ENCODE data around the gene CDCA5. TPM values are rescaled to one million over a fixed set of nuclear protein-coding genes. Genes with fewer than 3 reads are reported as not detected.
A peak's percentile ranks its signal among the peaks of the same experiment; 100 is the strongest.

Gene CDCA5
- total and polyA plus RNA-seq, 12 donors = 0.35 to 10.0 (median 1.4) TPM

GRCh38 chr11:65035579-65035978, 48.3 kb downstream of the CDCA5 start:
- Histone ChIP-seq H3K27me3 (no peaks in the 10 kb centered on the region), H3K4me3 (no peak overlapping the region), H3K36me3 (replicated peaks in 1 of 2) (peaks cover 0 to 59% of the 10 kb centered on the region in 2 donors), H3K27ac (peak overlapping the region in 1 of 5 donors; percentile 0), H3K4me1 (replicated peaks in 1 of 2) (peaks cover 0 to 5% of the 10 kb centered on the region in 2 donors), H3K9me3 (replicated peaks in 1 of 3) (no peaks in the 10 kb centered on the region)
- WGBS, 4 donors = 45 to 71% (median 61%) methylated on average over 6 to 11 of the region's 11 CpGs
- peak in 6 of 7 donors; percentile 28 to 69 (median 50) for DNase-seq
- intact Hi-C loops (cut with DNase I) = no loop called here
- TF ChIP-seq CTCF (IDR thresholded peaks at IDR 0.05) (no peak), POLR2A (IDR thresholded peaks at IDR 0.05) (no peak)

GRCh38 chr11:65034423-65034822, 49.4 kb downstream of the CDCA5 start:
- Histone ChIP-seq H3K4me3 (no peak overlapping the region), H3K27me3 (no peaks in the 10 kb centered on the region), H3K27ac (no peak overlapping the region), H3K4me1 (replicated peaks in 1 of 2) (no peaks in the 10 kb centered on the region), H3K36me3 (replicated peaks in 1 of 2) (peaks cover 0 to 59% of the 10 kb centered on the region in 2 donors), H3K9me3 (replicated peaks in 1 of 3) (no peaks in the 10 kb centered on the region)
- WGBS, 4 donors = 66 to 79% (median 74%) methylated on average over 2 of the region's 2 CpGs
- no peak for DNase-seq
- TF ChIP-seq CTCF (IDR thresholded peaks at IDR 0.05) (no peak), POLR2A (IDR thresholded peaks at IDR 0.05) (no peak)
- intact Hi-C loops (cut with DNase I) = no loop called here

GRCh38 chr11:65032216-65032615, 51.6 kb downstream of the CDCA5 start:
- no peak for DNase-seq
- Histone ChIP-seq H3K27ac (no peak overlapping the region), H3K4me3 (no peak overlapping the region), H3K4me1 (replicated peaks in 1 of 2) (peaks cover 6 to 13% of the 10 kb centered on the region in 2 donors), H3K36me3 (replicated peaks in 1 of 2) (peaks cover 0 to 46% of the 10 kb centered on the region in 2 donors), H3K27me3 (no peaks in the 10 kb centered on the region), H3K9me3 (replicated peaks in 1 of 3) (no peaks in the 10 kb centered on the region)
- WGBS, 4 donors = 81 to 90% (median 86%) methylated on average over 8 to 13 of the region's 13 CpGs; no CpG with 5 or more reads in 1 of the 4 donors
- TF ChIP-seq POLR2A (IDR thresholded peaks at IDR 0.05) (no peak), CTCF (IDR thresholded peaks at IDR 0.05) (no peak)
- intact Hi-C loops (cut with DNase I) = no loop called here

Small RNA genes within 50 kb of the gene (microRNA-seq; reads per million reads assigned to microRNA genes)
- 0.45 to 1.5 (median 0.85) reads per million in 3 donors for gene MIR6751

Small RNA genes within 50 kb of the gene (small RNA-seq; reads per million reads assigned to genes)
- 0 reads per million in 2 donors for gene SNX15

Other genes with a start within 250 kb of the CDCA5 start
- 10 to 100 TPM in 2 of 9 donors, 1 to 10 TPM in 7; 3.1 to 12.9 (median 9.1) TPM for gene CDC42BPG, start 239.4 kb downstream of the CDCA5 start, total RNA-seq
- gene CDC42BPG, start 239.4 kb downstream of the CDCA5 start, polyA plus RNA-seq = 1 to 10 TPM; 3.3 to 7.4 (median 4.9) TPM
- gene EHD1, start 205.4 kb downstream of the CDCA5 start, total RNA-seq = 100 to 1,000 TPM in 1 of 9 donors, 10 to 100 TPM in 8; 38.5 to 107 (median 55.8) TPM
- gene EHD1, start 205.4 kb downstream of the CDCA5 start, polyA plus RNA-seq = 10 to 100 TPM; 14.3 to 50.4 (median 20.0) TPM
- 10 to 100 TPM in 8 of 9 donors, 1 to 10 TPM in 1; 7.6 to 43.5 (median 33.8) TPM for gene ATG2A, start 166.8 kb downstream of the CDCA5 start, total RNA-seq
- gene ATG2A, start 166.8 kb downstream of the CDCA5 start, polyA plus RNA-seq = 10 to 100 TPM in 2 of 3 donors, 1 to 10 TPM in 1; 3.6 to 43.3 (median 32.4) TPM
- gene PPP2R5B, start 159.4 kb downstream of the CDCA5 start, total RNA-seq = 10 to 100 TPM in 8 of 9 donors, 1 to 10 TPM in 1; 7.8 to 26.6 (median 20.4) TPM
- gene PPP2R5B, start 159.4 kb downstream of the CDCA5 start, polyA plus RNA-seq = 10 to 100 TPM; 10.7 to 51.3 (median 25.6) TPM
- gene GPHA2, start 148.1 kb downstream of the CDCA5 start, total RNA-seq = not detected
- gene GPHA2, start 148.1 kb downstream of the CDCA5 start, polyA plus RNA-seq = under 1 TPM in 1 of 3 donors, not detected in 2; 0.67 TPM
- not detected for gene MAJIN, start 111.9 kb downstream of the CDCA5 start, total RNA-seq
- under 1 TPM in 2 of 3 donors, not detected in 1; 0.24 to 0.29 TPM for gene MAJIN, start 111.9 kb downstream of the CDCA5 start, polyA plus RNA-seq
- gene BATF2, start 87.1 kb downstream of the CDCA5 start, total RNA-seq = 10 to 100 TPM in 2 of 9 donors, 1 to 10 TPM in 6, under 1 TPM in 1; 0.67 to 34.5 (median 6.4) TPM
- 1 to 10 TPM; 3.3 to 8.5 (median 3.7) TPM for gene BATF2, start 87.1 kb downstream of the CDCA5 start, polyA plus RNA-seq
- gene ARL2, start 69.9 kb downstream of the CDCA5 start, total RNA-seq = 100 to 1,000 TPM in 6 of 9 donors, 10 to 100 TPM in 3; 81.0 to 231 (median 109) TPM
- gene ARL2, start 69.9 kb downstream of the CDCA5 start, polyA plus RNA-seq = 100 to 1,000 TPM in 2 of 3 donors, 10 to 100 TPM in 1; 66.5 to 151 (median 128) TPM
- gene SNX15, start 56.6 kb downstream of the CDCA5 start, total RNA-seq = 10 to 100 TPM; 21.0 to 35.9 (median 23.4) TPM
- gene SNX15, start 56.6 kb downstream of the CDCA5 start, polyA plus RNA-seq = 10 to 100 TPM; 16.4 to 22.0 (median 18.7) TPM
- 10 to 100 TPM in 7 of 9 donors, 1 to 10 TPM in 2; 7.4 to 23.6 (median 15.4) TPM for gene SAC3D1, start 42.8 kb downstream of the CDCA5 start, total RNA-seq
- gene SAC3D1, start 42.8 kb downstream of the CDCA5 start, polyA plus RNA-seq = 10 to 100 TPM in 1 of 3 donors, 1 to 10 TPM in 2; 4.4 to 10.1 (median 7.5) TPM
- 10 to 100 TPM in 2 of 9 donors, 1 to 10 TPM in 7; 1.3 to 15.7 (median 4.9) TPM for gene NAALADL1, start 25.5 kb downstream of the CDCA5 start, total RNA-seq
- 10 to 100 TPM in 1 of 3 donors, 1 to 10 TPM in 2; 2.5 to 11.0 (median 8.7) TPM for gene NAALADL1, start 25.5 kb downstream of the CDCA5 start, polyA plus RNA-seq
- gene ZFPL1, start 182 bp upstream of the CDCA5 start, total RNA-seq = 10 to 100 TPM; 33.7 to 59.6 (median 39.4) TPM
- 10 to 100 TPM; 34.7 to 90.3 (median 71.3) TPM for gene ZFPL1, start 182 bp upstream of the CDCA5 start, polyA plus RNA-seq
- gene VPS51, start 12.2 kb upstream of the CDCA5 start, total RNA-seq = 100 to 1,000 TPM in 7 of 9 donors, 10 to 100 TPM in 2; 72.1 to 269 (median 154) TPM
- gene VPS51, start 12.2 kb upstream of the CDCA5 start, polyA plus RNA-seq = 100 to 1,000 TPM in 2 of 3 donors, 10 to 100 TPM in 1; 28.0 to 151 (median 140) TPM
- gene TM7SF2, start 27.8 kb upstream of the CDCA5 start, total RNA-seq = 1,000 to 10,000 TPM in 2 of 9 donors, 100 to 1,000 TPM in 7; 278 to 1,807 (median 711) TPM
- gene TM7SF2, start 27.8 kb upstream of the CDCA5 start, polyA plus RNA-seq = 100 to 1,000 TPM; 259 to 849 (median 589) TPM
- 10 to 100 TPM in 8 of 9 donors, 1 to 10 TPM in 1; 7.8 to 30.0 (median 20.3) TPM for gene ZNHIT2, start 33.7 kb upstream of the CDCA5 start, total RNA-seq
- gene ZNHIT2, start 33.7 kb upstream of the CDCA5 start, polyA plus RNA-seq = 10 to 100 TPM in 2 of 3 donors, under 1 TPM in 1; 0.48 to 39.8 (median 32.1) TPM
- 1,000 to 10,000 TPM in 5 of 9 donors, 100 to 1,000 TPM in 4; 361 to 1,303 (median 1,029) TPM for gene FAU, start 38.1 kb upstream of the CDCA5 start, total RNA-seq
- 1,000 to 10,000 TPM in 2 of 3 donors, 100 to 1,000 TPM in 1; 656 to 2,488 (median 2,066) TPM for gene FAU, start 38.1 kb upstream of the CDCA5 start, polyA plus RNA-seq
- gene MRPL49, start 38.3 kb upstream of the CDCA5 start, total RNA-seq = 100 to 1,000 TPM; 113 to 180 (median 139) TPM
- 100 to 1,000 TPM in 1 of 3 donors, 10 to 100 TPM in 2; 32.7 to 122 (median 33.9) TPM for gene MRPL49, start 38.3 kb upstream of the CDCA5 start, polyA plus RNA-seq
- 100 to 1,000 TPM in 1 of 9 donors, 10 to 100 TPM in 7, 1 to 10 TPM in 1; 9.7 to 119 (median 61.4) TPM for gene SYVN1, start 50.5 kb upstream of the CDCA5 start, total RNA-seq
- 100 to 1,000 TPM in 1 of 3 donors, 10 to 100 TPM in 2; 46.0 to 124 (median 58.5) TPM for gene SYVN1, start 50.5 kb upstream of the CDCA5 start, polyA plus RNA-seq
- not detected for gene SPDYC, start 86.2 kb upstream of the CDCA5 start, total RNA-seq
- gene SPDYC, start 86.2 kb upstream of the CDCA5 start, polyA plus RNA-seq = under 1 TPM in 1 of 3 donors, not detected in 2; 0.10 TPM
- gene CAPN1, start 97.9 kb upstream of the CDCA5 start, total RNA-seq = 100 to 1,000 TPM in 7 of 9 donors, 10 to 100 TPM in 2; 20.6 to 333 (median 141) TPM
- gene CAPN1, start 97.9 kb upstream of the CDCA5 start, polyA plus RNA-seq = 100 to 1,000 TPM in 2 of 3 donors, 10 to 100 TPM in 1; 33.0 to 131 (median 106) TPM
- gene POLA2, start 177.9 kb upstream of the CDCA5 start, total RNA-seq = 10 to 100 TPM in 2 of 9 donors, 1 to 10 TPM in 7; 3.9 to 12.2 (median 7.4) TPM
- gene POLA2, start 177.9 kb upstream of the CDCA5 start, polyA plus RNA-seq = 1 to 10 TPM; 4.3 to 8.3 (median 7.9) TPM
- 10 to 100 TPM in 3 of 9 donors, 1 to 10 TPM in 6; 1.1 to 18.3 (median 4.8) TPM for gene CDC42EP2, start 230.8 kb upstream of the CDCA5 start, total RNA-seq
- 10 to 100 TPM in 2 of 3 donors, 1 to 10 TPM in 1; 1.0 to 13.9 (median 10.4) TPM for gene CDC42EP2, start 230.8 kb upstream of the CDCA5 start, polyA plus RNA-seq
- gene DPF2, start 249.8 kb upstream of the CDCA5 start, total RNA-seq = 10 to 100 TPM; 28.3 to 73.7 (median 49.1) TPM
- gene DPF2, start 249.8 kb upstream of the CDCA5 start, polyA plus RNA-seq = 10 to 100 TPM; 23.2 to 34.7 (median 30.4) TPM